Cardiac fibroblast (primary cell): ENCODE results near the gene EPHB4.
"Not testable (repeated sequence)": the region's sequence is repeated elsewhere in the genome, so short reads cannot be mapped to it uniquely, and the experiment has no call there.

Experiments
- DNase-seq, 2 donors: peaks; one replicate each; pipeline versions ENCODE4 v3.0.0 to v3.0.0-alpha.2; 2010; ENCODE audit warnings: low read depth in 2 of 2
- H3K4me3 ChIP-seq, 2 donors: replicated peaks in 1 of 2; 1 replicate in 1 of 2; 2 replicates in 1 of 2; pipeline ENCODE4 v1.5.1; 2011; ENCODE audit warnings: low read depth in 2 of 2, low read length in 2 of 2, mild to moderate bottlenecking in 2 of 2, moderate library complexity in 1 of 2
- CTCF ChIP-seq: IDR thresholded peaks from one replicate; pipeline ENCODE4 v1.5.1; 2011; ENCODE audit warnings: low read depth, mild to moderate bottlenecking, low read length, inconsistent platforms

EPHB4 gene

DNA sequence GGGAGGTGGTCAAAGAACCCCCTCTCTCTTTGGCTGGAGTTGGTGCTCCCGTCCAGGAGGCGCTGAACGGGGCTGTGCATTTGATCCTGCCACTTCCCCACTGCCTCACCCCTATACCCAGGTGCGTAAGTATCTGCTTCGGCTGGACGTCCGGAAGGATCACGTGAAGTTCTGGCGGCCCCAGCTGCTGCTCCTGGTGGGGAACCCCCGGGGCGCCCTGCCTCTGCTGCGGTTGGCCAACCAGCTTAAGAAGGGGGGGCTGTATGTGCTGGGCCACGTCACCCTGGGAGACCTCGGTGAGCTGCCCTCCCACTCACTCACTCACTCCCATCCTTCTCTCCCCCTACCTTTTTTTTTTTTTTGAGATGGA, 34.3 kb upstream of the EPHB4 start:
- DNase-seq = no peak
- H3K4me3 ChIP-seq = no peak overlapping the region
- TF ChIP-seq CTCF = no peak

DNA sequence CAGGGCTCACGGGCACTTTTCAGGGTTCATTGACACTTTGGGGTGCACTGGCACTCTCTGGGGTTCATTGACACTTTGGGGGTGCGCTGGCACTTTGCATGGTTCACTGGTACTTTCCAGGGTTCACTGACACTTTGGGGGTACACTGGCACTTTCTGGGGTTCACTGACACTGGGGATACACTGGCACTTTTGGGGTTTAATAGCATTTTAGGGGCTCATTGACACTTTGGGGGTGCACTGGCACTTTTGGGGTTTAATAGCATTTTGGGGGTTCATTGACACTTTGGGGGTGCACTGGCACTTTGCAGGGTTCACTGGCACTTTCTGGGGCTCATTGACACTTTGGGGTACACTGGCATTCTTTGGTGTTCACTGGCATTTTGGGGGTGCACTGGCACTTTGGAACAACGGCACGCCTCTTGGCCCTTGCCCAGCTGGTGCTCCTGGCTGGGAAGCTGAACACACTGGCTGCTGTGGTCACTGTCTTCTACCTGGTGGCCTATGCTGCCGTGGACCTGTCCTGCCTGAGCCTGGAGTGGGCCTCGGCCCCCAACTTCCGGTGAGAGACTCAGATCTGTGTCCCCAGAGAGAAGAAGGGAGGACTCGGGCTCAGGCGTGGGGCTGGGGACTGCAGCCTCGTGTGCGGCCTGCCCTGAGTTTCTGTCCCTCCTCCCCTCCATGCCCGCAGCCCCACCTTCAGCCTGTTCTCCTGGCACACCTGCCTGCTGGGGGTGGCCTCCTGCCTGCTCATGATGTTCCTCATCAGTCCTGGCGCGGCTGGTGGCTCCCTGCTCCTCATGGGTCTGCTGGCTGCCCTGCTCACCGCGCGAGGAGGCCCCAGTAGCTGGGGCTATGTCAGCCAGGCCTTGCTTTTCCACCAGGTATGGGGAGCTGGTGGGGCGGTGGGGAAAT, 33.6 kb upstream of the EPHB4 start:
- no peak overlapping the region for H3K4me3 ChIP-seq
- no peak for DNase-seq
- TF ChIP-seq CTCF = no peak

DNA sequence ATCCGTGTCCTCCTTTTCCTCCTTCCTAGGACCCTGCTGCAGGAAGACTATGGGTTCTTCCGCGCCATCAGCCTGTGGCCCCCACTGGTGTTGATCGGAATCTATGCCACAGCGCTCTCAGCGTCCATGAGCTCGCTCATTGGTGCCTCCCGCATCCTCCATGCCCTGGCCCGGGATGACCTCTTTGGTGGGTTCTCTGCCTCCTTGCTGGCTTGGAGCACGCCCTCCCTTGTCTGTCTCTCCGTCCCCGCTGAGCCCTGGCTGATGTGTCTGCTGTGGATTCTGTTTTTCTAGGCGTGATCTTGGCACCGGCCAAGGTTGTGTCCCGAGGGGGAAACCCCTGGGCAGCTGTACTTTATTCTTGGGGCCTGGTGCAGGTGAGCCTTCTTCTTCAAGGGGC, 32.5 kb upstream of the EPHB4 start:
- DNase-seq = no peak
- no peak for TF ChIP-seq CTCF
- no peak overlapping the region for H3K4me3 ChIP-seq

GRCh38 chr7:100856871-100857282, 29.6 kb upstream of the EPHB4 start:
- DNase-seq = no peak
- no peak overlapping the region for H3K4me3 ChIP-seq
- TF ChIP-seq CTCF = no peak

DNA sequence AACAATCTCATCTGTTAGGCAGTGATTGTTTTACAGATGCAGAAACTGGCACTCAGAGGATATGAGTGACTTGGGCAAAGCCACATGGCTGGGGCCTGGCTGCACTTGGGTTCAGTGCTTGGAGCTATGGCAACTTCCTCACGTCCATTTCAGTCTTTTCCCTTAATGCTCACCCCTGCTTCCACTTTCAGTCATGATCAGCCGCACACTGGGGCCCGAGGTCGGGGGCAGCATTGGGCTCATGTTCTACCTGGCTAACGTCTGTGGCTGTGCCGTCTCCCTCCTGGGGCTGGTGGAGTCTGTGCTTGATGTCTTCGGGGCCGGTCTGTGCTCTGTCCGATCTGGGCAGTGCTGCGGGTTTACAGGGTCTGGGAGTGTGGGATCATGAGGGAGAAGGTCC, 28.2 kb upstream of the EPHB4 start:
- no peak overlapping the region for H3K4me3 ChIP-seq
- no peak for DNase-seq
- TF ChIP-seq CTCF = no peak

DNA sequence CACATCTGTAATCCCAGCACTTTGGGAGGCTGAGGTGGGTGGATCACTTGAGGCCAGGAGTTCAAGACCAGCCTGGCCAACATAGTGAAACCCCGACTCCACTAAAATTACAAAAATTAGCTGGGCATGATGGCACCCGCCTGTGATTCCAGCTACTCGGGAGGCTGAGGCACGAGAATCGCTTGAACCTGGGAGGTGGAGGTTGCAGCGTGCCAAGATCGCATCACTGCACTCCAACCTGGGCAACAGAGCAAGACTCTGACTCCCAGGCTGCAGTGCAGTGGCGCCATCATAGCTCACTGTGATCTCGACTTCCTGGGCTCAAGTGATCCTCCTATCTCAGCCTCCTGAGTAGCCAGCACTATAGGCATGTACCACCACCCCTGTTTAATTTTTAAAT, 27.6 kb upstream of the EPHB4 start:
- DNase-seq, H3K4me3 ChIP-seq: not testable (repeated sequence)

DNA sequence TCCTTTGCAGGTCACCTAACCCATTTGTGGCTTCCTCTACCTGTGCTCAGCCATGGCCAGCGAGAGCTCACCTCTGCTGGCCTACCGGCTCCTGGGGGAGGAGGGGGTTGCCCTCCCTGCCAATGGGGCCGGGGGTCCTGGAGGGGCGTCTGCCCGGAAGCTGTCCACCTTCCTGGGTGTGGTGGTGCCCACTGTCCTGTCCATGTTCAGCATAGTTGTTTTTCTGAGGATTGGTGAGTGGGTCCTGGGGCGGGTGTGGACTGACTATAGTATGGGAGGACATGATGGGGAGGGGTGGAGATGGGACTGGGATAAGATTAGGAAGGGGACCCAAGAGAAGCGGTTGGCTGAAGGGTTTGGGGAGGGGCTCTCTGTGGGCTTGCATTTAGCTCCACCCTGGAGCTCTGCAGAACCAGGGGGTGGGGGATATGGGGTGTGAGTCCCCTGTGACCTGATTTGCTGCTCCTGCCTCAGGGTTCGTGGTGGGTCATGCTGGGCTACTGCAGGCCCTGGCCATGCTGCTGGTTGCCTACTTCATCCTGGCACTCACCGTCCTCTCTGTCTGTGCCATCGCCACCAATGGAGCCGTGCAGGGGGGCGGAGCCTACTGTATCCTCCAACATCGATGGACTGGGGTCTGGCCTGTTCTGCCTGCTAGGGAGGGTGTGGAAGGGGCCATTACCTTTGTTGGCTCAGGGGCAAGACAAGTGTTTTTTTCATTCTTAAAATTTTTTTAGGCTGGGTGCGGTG, 27.0 kb upstream of the EPHB4 start:
- H3K4me3 ChIP-seq = no peak overlapping the region
- no peak for TF ChIP-seq CTCF
- no peak for DNase-seq
